Esophagus muscularis mucosa (tissue), 4 donors: ENCODE data around the gene ARFGAP1.

Source experiments
- CTCF ChIP-seq, 3 experiments: fragments of 200-600 bp in 2 of 3; fragments of 450-650 bp in 1 of 3; sonication (generic) in 2 of 3; IDR thresholded peaks; one replicate each; pipeline ENCODE4 v1.5.1; 2017 to 2019; ENCODE audit warnings: antibody characterized with exemption in 3 of 3, mild to moderate bottlenecking in 2 of 3, moderate library complexity in 1 of 3
- EP300 ChIP-seq: sonication (generic); formaldehyde crosslinking; IDR thresholded peaks from one replicate; pipeline ENCODE4 v1.6.1; 2017; ENCODE audit warnings: antibody characterized with exemption
- POLR2A ChIP-seq: fragments of 450-650 bp; IDR thresholded peaks from one replicate; pipeline ENCODE4 v1.6.1; 2017; ENCODE audit warnings: antibody characterized with exemption, moderate library complexity, mild to moderate bottlenecking, low read depth
- POLR2AphosphoS5 ChIP-seq, 2 donors: sonication (generic); formaldehyde crosslinking; IDR thresholded peaks; one replicate each; pipeline ENCODE4 v1.6.1; 2017; ENCODE audit warnings: antibody characterized with exemption in 2 of 2

GRCh38 chr20:63330940-63331339 is 58.3 kb downstream of the ARFGAP1 start:
- TF ChIP-seq POLR2A (no peak), POLR2AphosphoS5 (IDR thresholded peaks at IDR 0.05) (no peak), CTCF (IDR thresholded peaks at IDR 0.05) (no peak), EP300 (no peak)
